Measurements from ENCODE around the gene OR52E5.

- TF ChIP-seq ZNF24 (IDR thresholded peaks at IDR 0.05) (no peak), NR3C1 (CRISPR knock-in tag; IDR thresholded peaks at IDR 0.05) (no peak), KLF16 (CRISPR knock-in tag; IDR thresholded peaks at IDR 0.05) (no peak), POLR2A (IDR thresholded peaks at IDR 0.05; ENCODE audit: insufficient read depth in 1 of 2, low read depth in 2 of 2, low read length in 2 of 2) (no peak), SOX6 (IDR thresholded peaks at IDR 0.05) (no peak), SOX6 (CRISPR knock-in tag; IDR thresholded peaks at IDR 0.05) (no peak), ESRRA (CRISPR knock-in tag; IDR thresholded peaks at IDR 0.05; ENCODE audit: low read depth) (no peak), FOXK1 (CRISPR knock-in tag; IDR thresholded peaks at IDR 0.05; ENCODE audit: borderline replicate concordance, low read depth) (no peak), PTBP1 (IDR thresholded peaks at IDR 0.05; ENCODE audit: low read depth, low read length, poor library complexity, severe bottlenecking) (no peak), PITX1 (CRISPR knock-in tag; IDR thresholded peaks at IDR 0.05) (no peak), TBP (CRISPR knock-in tag; IDR thresholded peaks at IDR 0.05) (no peak), TCF7L2 (IDR thresholded peaks at IDR 0.05; ENCODE audit: low read depth, low read length) (no peak)
- TF ChIP-seq, protein P1, sequence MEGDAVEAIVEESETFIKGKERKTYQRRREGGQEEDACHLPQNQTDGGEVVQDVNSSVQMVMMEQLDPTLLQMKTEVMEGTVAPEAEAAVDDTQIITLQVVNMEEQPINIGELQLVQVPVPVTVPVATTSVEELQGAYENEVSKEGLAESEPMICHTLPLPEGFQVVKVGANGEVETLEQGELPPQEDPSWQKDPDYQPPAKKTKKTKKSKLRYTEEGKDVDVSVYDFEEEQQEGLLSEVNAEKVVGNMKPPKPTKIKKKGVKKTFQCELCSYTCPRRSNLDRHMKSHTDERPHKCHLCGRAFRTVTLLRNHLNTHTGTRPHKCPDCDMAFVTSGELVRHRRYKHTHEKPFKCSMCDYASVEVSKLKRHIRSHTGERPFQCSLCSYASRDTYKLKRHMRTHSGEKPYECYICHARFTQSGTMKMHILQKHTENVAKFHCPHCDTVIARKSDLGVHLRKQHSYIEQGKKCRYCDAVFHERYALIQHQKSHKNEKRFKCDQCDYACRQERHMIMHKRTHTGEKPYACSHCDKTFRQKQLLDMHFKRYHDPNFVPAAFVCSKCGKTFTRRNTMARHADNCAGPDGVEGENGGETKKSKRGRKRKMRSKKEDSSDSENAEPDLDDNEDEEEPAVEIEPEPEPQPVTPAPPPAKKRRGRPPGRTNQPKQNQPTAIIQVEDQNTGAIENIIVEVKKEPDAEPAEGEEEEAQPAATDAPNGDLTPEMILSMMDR (CRISPR knock-in tag; IDR thresholded peaks at IDR 0.05) = no peak
- TF ChIP-seq, protein P2, sequence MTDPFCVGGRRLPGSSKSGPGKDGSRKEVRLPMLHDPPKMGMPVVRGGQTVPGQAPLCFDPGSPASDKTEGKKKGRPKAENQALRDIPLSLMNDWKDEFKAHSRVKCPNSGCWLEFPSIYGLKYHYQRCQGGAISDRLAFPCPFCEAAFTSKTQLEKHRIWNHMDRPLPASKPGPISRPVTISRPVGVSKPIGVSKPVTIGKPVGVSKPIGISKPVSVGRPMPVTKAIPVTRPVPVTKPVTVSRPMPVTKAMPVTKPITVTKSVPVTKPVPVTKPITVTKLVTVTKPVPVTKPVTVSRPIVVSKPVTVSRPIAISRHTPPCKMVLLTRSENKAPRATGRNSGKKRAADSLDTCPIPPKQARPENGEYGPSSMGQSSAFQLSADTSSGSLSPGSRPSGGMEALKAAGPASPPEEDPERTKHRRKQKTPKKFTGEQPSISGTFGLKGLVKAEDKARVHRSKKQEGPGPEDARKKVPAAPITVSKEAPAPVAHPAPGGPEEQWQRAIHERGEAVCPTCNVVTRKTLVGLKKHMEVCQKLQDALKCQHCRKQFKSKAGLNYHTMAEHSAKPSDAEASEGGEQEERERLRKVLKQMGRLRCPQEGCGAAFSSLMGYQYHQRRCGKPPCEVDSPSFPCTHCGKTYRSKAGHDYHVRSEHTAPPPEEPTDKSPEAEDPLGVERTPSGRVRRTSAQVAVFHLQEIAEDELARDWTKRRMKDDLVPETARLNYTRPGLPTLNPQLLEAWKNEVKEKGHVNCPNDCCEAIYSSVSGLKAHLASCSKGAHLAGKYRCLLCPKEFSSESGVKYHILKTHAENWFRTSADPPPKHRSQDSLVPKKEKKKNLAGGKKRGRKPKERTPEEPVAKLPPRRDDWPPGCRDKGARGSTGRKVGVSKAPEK (CRISPR knock-in tag; IDR thresholded peaks at IDR 0.05; ENCODE audit: borderline replicate concordance) = no peak
Observed at GRCh38 chr11:5865826-5866225, 27.2 kb upstream of the OR52E5 start.

All from HepG2 (cell line).